Stimulated activated CD4-positive, alpha-beta T cell treated with anti-CD3 and anti-CD28 coated beads, TNF-alpha, amount 100 ng/mL, for 1 hour (primary cell): ENCODE data around the gene WIPF3.
"Not testable (repeated sequence)": the region's sequence is repeated elsewhere in the genome, so short reads cannot be mapped to it uniquely, and the experiment has no call there.

ENCODE experiments used
- DNase-seq, 3 donors: peaks; one replicate each; pipeline ENCODE4 v3.0.0-alpha.2; 2020; ENCODE audit warnings: low read depth in 3 of 3, low spot score in 1 of 3

Gene WIPF3

GRCh38 chr7:29950480-29950879, 144.2 kb downstream of the WIPF3 start:
- DNase-seq: no peak

GRCh38 chr7:29951206-29951605, 144.9 kb downstream of the WIPF3 start:
- no peak for DNase-seq

- DNase-seq: no peak
These were observed 147.5 kb downstream of the WIPF3 start for GRCh38 chr7:29953726-29954347.

- DNase-seq: no peak
These were observed 148.9 kb downstream of the WIPF3 start for GRCh38 chr7:29955075-29955792.

- DNase-seq: no peak
These were observed 149.6 kb downstream of the WIPF3 start for GRCh38 chr7:29955799-29956486.

GRCh38 chr7:29956487-29956836, 150.2 kb downstream of the WIPF3 start:
- DNase-seq: no peak

GRCh38 chr7:29957521-29958310, 151.4 kb downstream of the WIPF3 start:
- no peak for DNase-seq

- no peak for DNase-seq
These were observed 152.5 kb downstream of the WIPF3 start for GRCh38 chr7:29958667-29959358.

- not testable (repeated sequence) for DNase-seq
These were observed 155.3 kb downstream of the WIPF3 start for GRCh38 chr7:29961611-29962010.

- no peak for DNase-seq
These were observed 155.7 kb downstream of the WIPF3 start for GRCh38 chr7:29962035-29962434.

- no peak for DNase-seq
These were observed 158.7 kb downstream of the WIPF3 start for GRCh38 chr7:29965030-29965429.
